ENCODE data around the gene ZNF646.

ZNF646 gene

DNA sequence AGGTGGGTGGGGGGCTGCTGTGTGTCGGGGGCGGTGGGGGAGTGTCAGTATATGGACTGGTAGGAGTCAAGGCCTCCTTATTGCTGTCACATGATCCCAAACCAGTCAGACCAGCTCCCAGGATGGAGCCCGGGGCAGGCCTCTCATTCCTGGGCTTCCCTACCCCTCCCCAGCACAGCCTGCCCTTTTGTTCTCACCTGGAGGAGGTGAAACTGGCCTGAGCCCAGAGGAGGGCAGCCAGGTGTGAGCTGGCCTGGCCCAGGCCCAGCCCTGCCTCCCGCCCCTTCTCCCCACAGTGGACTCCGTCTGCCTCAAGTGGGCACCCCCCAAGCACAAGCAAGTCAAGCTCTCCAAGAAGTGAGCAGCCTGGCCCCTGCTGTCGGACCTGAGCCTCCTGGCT, 56.7 kb downstream of the ZNF646 start:
- DNase-seq (ENCODE audit: low read depth), result no peak

DNA sequence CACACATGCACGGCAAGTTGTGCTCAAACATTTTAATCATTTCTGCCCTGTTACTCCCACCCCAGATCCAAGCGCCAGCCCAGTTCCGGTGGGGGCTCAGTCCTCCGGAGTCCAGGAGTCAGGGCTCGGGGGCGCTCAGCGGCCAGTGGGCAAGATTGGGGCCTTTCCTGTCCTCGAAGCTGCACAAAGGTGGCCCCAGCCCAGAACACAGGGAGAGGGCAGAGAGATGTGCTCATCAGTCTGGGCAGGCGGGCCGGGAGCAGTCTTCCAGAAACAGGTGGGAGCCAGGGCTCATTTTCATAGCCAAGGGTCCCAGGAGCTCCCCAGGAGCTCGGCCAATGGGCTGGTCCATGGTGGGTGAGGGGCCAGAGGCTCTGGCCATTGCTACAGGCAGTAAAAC, 57.2 kb downstream of the ZNF646 start:
- no peak for DNase-seq (ENCODE audit: low read depth)

DNA sequence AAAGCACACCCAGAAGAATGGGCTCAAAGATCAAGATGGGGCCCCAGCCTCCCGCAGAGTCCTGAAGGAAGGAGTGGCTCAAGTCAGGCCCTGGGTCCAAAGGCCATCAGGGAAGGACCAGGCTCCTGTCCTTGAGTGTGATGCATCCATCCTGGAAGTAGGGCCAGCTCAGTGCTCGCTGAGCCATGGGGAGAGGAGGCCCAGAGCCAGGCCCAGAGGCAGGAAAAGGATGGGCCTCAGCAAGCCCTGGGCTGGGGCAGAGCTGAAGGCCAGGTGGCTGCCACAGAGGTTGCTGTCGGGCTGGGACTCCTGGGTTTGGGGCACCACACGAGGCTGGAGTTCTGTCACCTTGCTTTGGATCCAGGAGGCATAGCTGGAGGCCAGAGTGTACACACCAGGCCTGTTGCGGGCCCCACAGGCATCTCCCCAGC, 57.6 kb downstream of the ZNF646 start:
- DNase-seq (ENCODE audit: low read depth), result no peak

DNA sequence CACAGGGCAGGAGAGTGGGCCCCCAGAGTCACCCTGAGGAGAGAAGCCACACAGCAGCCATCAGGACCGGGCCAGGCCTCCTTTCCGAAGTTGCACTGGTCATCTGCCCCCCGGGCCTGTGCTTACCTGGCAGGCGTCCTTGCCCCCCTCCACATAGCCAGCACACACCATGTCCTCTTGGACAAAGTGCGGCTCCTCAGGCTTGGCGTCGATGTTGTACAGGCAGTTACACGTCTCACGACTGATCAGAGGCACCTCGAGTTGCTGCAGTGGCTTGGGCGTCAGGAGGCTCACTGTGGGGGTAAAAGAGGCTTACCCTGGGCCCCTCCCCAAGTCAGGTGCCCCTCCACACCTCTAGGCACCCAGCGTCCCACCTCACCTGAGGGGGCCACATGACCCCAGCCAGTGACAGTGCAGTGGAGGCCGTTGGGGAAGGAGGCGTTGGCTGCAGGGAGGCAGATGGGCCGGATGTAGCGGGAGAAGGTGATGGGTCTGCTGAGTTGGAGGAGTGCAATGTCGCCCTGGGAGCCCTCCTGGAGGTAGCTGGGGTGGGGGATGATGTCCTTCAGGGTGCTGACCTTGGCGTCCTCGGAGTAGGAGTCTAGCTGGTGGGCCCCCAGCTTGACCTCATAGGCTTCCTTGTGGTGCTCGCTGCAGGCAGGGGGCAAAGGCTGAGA, 58.2 kb downstream of the ZNF646 start:
- DNase-seq (ENCODE audit: low read depth), result no peak

DNA sequence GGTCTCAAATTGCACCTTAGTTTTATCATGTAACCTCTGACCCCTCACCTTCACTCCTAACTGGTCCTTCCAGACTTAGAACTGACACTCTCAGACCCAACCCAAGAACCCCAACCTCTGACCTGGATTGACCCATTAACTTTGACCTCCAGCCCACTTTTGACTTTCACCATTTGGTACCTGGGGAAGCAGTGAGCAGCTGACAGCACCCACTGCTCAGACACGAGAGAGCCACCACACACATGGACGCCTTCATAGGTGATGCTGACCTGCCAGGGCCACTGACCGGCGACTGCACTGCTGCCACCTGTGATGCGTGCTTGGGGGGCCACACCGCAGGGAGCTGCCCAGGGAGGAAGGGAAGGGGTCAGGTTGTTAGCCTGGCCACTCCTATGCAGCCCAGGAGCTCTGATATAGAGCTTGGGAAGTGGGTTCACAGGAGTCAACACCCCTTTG, 58.9 kb downstream of the ZNF646 start:
- DNase-seq (ENCODE audit: low read depth), result no peak

Data from stimulated activated CD8-positive, alpha-beta memory T cell treated with anti-CD3 and anti-CD28 coated beads, Interleukin-7, amount 100 ng/mL, for 24 hours (primary cell).